Pancreas (tissue), 10 donors: ENCODE data around the gene DOHH. TPM values are rescaled to one million over a fixed set of nuclear protein-coding genes. Genes with fewer than 3 reads are reported as not detected.

ENCODE experiments used
- ATAC-seq, 4 donors: fragments of 200-7000 bp; cut with Tn5 transposase; one replicate each; pipeline versions ENCODE4 v1.8.0 to v1.9.1; 2020; ENCODE audit warnings: mild to moderate bottlenecking in 4 of 4, moderate library complexity in 4 of 4
- DNase-seq, 6 donors: peaks; one replicate each; pipeline ENCODE4 v3.0.0-alpha.2; 2020
- FAIRE-seq: peaks from 2 replicates; lab custom pipeline; 2012; peaks lifted over from hg19 to GRCh38; lab: Jason Lieb, UNC
- H3K27ac ChIP-seq, 4 donors: fragments of 200-600 bp; sonication (generic); 1 replicate in 3 of 4; 2 replicates in 1 of 4; pipeline versions ENCODE4 v1.5.0 to v1.8.0; 2020
- H3K27me3 ChIP-seq, 4 donors: fragments of 200-600 bp; one replicate each; pipeline ENCODE4 v1.8.0; 2021
- H3K36me3 ChIP-seq, 3 donors: fragments of 200-600 bp; sonication (generic) in 1 of 3; one replicate each; pipeline versions ENCODE4 v1.5.0 to v1.8.0; 2020 to 2021
- H3K4me1 ChIP-seq, 3 donors: fragments of 200-600 bp; one replicate each; pipeline ENCODE4 v1.8.0; 2021
- H3K4me3 ChIP-seq, 4 donors: fragments of 200-600 bp; sonication (generic) in 2 of 4; one replicate each; pipeline versions ENCODE4 v1.5.0 to v1.8.0; 2020 to 2021
- H3K9me3 ChIP-seq, 4 donors: fragments of 200-600 bp; one replicate each; pipeline ENCODE4 v1.8.0; 2021
- CTCF ChIP-seq, 4 donors: fragments of 200-600 bp; sonication (generic) in 3 of 4; IDR thresholded peaks; one replicate each; pipeline versions ENCODE4 v1.5.0 to v1.8.0; 2021; ENCODE audit warnings: antibody characterized with exemption in 4 of 4
- WGBS, 2 donors: extraction: QIAGEN DNeasy Blood & Tissue Kit; methylation state at CpG; one replicate each; pipeline ENCODE4 v1.1.7; 2013; 5-methylcytosine and 5-hydroxymethylcytosine counted together
- intact Hi-C, 3 donors: fragments of 100-400 bp; cut with DNase I; formaldehyde crosslinking; loops; one replicate each; pipeline versions ENCODE4 v1.11.1 to v1.14.2; 2022
- polyA plus RNA-seq, 2 donors: library from polyadenylated mRNA; stranded (reverse); fragments of 200-250 nt; gene quantifications; one replicate each; pipeline ENCODE4 v1.2.3, GENCODE V29; 2013
- total RNA-seq, 6 donors: library from RNA; stranded (reverse); fragmentation: NEBNext Ultra II Directional in 4 of 6; extraction: Animal tissue kit (Norgen Biotek cat#: 25700) in 4 of 6; gene quantifications; one replicate each; pipeline versions ENCODE4 v1.2.1 to v1.2.4, GENCODE V29; 2021 to 2023
- donor health status: healthy with polysubstance abuse.
- donor health status: DM: no; HTN: no; CAD: no; lungs with moderate emphysema.
- donor health status: DM: no; HTN: no; CAD: no.
- donor health status: control.
- donor health status: control.
- donor health status: Bipolar disorder and iron deficiency.
- donor health status: DM: yes; HTN: yes; CAD: no.
- donor health status: DM: no; HTN: no; CAD: no.
- donor health status: DM: no; HTN: no; CAD: no.
- donor health status: DM: yes; HTN: yes; CAD: no.

The DOHH gene
- total and polyA plus RNA-seq, 8 donors: 3.2 to 10.5 (median 5.0) TPM

- H3K27ac ChIP-seq: no peak overlapping the region
- ATAC-seq (no peak), DNase-seq (no peak), FAIRE-seq (no peak)
- intact Hi-C loops: no loop called here
- TF ChIP-seq CTCF (IDR thresholded peaks at IDR 0.05): no peak
- no peak overlapping the region for H3K4me3 ChIP-seq
- no peaks in the 10 kb centered on the region for H3K9me3 ChIP-seq
- peaks cover 7 to 54% (median 33%) of the 10 kb centered on the region in 3 donors for H3K36me3 ChIP-seq
- no peaks in the 10 kb centered on the region for H3K4me1 ChIP-seq
- WGBS, 2 donors: 87 to 88% methylated on average over 24 of the region's 24 CpGs
- H3K27me3 ChIP-seq: no peaks in the 10 kb centered on the region
These were observed 55.7 kb downstream of the DOHH start for GRCh38 chr19:3444695-3445234.

GRCh38 chr19:3443840-3444694 is 56.4 kb downstream of the DOHH start:
- 68 to 69% methylated on average over 32 to 33 of the region's 33 CpGs for WGBS, 2 donors
- intact Hi-C loops: no loop called here
- no peaks in the 10 kb centered on the region for H3K4me1 ChIP-seq
- H3K27me3 ChIP-seq: no peaks in the 10 kb centered on the region
- FAIRE-seq: no peak
- TF ChIP-seq CTCF (IDR thresholded peaks at IDR 0.05): no peak
- DNase-seq: peak in 1 of 6 donors; percentile 48
- no peak overlapping the region for H3K4me3 ChIP-seq
- no peak overlapping the region for H3K27ac ChIP-seq
- peak; percentile 15 to 40 (median 25) for ATAC-seq
- H3K36me3 ChIP-seq: peaks cover 5 to 49% (median 27%) of the 10 kb centered on the region in 3 donors
- no peaks in the 10 kb centered on the region for H3K9me3 ChIP-seq

DNA sequence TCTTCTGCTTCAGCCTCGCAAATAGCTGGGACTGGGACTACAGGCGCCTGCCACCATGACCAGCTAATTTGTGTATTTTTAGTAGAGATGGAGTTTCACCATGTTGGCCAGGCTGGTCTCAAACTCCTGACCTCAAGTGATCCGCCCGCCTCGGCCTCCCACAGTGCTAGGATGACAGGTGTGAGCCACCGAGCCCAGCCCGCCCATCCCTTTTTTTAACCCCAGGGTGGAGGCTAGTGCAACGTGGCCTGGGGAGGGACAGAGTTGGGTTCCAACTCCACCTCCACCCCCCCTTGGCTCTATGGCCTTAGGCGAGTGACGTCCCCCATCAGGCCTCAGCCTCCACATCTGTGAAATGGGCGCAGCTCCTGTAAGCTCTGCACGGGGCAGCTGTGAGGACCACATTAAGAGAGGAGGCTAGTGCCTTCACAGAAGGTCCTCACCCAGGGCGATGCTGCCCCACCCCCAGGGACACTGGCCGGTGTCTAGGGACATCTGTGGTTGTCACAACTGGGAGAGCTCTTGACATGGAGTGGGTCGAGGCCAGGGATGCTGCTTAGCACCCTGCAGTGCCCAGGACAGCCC is 57.9 kb downstream of the DOHH start:
- no peaks in the 10 kb centered on the region for H3K9me3 ChIP-seq
- no peaks in the 10 kb centered on the region for H3K27me3 ChIP-seq
- WGBS, 2 donors: 84 to 95% methylated on average over 15 of the region's 15 CpGs
- H3K27ac ChIP-seq: no peak overlapping the region
- intact Hi-C loops: no loop called here
- no peak for ATAC-seq
- DNase-seq: peak in 1 of 6 donors; percentile 30
- no peak for TF ChIP-seq CTCF (IDR thresholded peaks at IDR 0.05)
- no peak for FAIRE-seq
- H3K36me3 ChIP-seq: peaks cover 4 to 46% (median 23%) of the 10 kb centered on the region in 3 donors
- H3K4me1 ChIP-seq: no peaks in the 10 kb centered on the region
- H3K4me3 ChIP-seq: no peak overlapping the region

DNA sequence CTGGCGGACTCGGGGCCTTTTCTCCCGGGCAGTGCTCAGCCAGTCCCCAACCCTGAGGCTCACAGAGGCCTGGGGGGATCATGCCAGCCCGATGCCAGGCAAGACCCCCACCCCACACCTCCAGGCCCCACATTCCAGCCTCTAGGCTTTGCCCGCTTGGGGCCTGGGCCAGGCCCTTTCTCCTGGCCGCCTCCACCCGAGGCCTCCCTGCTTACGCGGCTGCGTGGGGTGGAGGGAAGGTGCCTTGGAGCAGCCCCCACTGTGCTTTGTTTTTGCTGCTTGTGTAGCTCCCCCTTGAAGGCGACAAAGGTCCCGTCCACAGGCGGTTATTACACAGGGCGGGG is 58.5 kb downstream of the DOHH start:
- FAIRE-seq (no peak), ATAC-seq (no peak), DNase-seq (peak in 1 of 6 donors; percentile 41)
- 90 to 91% methylated on average over 14 of the region's 14 CpGs for WGBS, 2 donors
- TF ChIP-seq CTCF (IDR thresholded peaks at IDR 0.05): no peak
- H3K36me3 ChIP-seq: peaks cover 4 to 44% (median 23%) of the 10 kb centered on the region in 3 donors
- intact Hi-C loops: no loop called here
- no peaks in the 10 kb centered on the region for H3K4me1 ChIP-seq
- no peaks in the 10 kb centered on the region for H3K9me3 ChIP-seq
- H3K27me3 ChIP-seq: no peaks in the 10 kb centered on the region
- no peak overlapping the region for H3K27ac ChIP-seq
- H3K4me3 ChIP-seq: no peak overlapping the region
